Upper lobe of right lung (tissue), 1 donor: ENCODE data around the gene MTURN. TPM values are rescaled to one million over a fixed set of nuclear protein-coding genes. Genes with fewer than 3 reads are reported as not detected.

ENCODE experiments used
- ATAC-seq: fragments of 200-7000 bp; cut with Tn5 transposase; one replicate; pipeline ENCODE4 v1.9.1; 2020; ENCODE audit warnings: mild to moderate bottlenecking, moderate library complexity
- DNase-seq: peaks from one replicate; pipeline ENCODE4 v3.0.0-alpha.2; 2020
- H3K27ac ChIP-seq: fragments of 200-600 bp; one replicate; pipeline ENCODE4 v1.8.0; 2022
- H3K27me3 ChIP-seq: fragments of 200-600 bp; one replicate; pipeline ENCODE4 v1.8.0; 2022; ENCODE audit warnings: mild to moderate bottlenecking
- H3K36me3 ChIP-seq: fragments of 200-600 bp; one replicate; pipeline ENCODE4 v1.8.0; 2022
- H3K4me1 ChIP-seq: fragments of 200-600 bp; one replicate; pipeline ENCODE4 v1.8.0; 2022
- H3K4me3 ChIP-seq: fragments of 200-600 bp; one replicate; pipeline ENCODE4 v1.8.0; 2022; ENCODE audit warnings: mild to moderate bottlenecking
- H3K9me3 ChIP-seq: fragments of 200-600 bp; one replicate; pipeline ENCODE4 v1.8.0; 2022
- CTCF ChIP-seq: fragments of 200-600 bp; IDR thresholded peaks from one replicate; pipeline ENCODE4 v1.8.0; 2022; ENCODE audit warnings: antibody characterized with exemption
- intact Hi-C: fragments of 100-400 bp; cut with DNase I; formaldehyde crosslinking; loops from one replicate; pipeline ENCODE4 v1.11.0; 2022
- total RNA-seq: library from RNA; stranded (reverse); fragmentation: NEBNext Ultra II Directional; extraction: Animal tissue kit (Norgen Biotek cat#: 25700); gene quantifications from one replicate; pipeline ENCODE4 v1.2.1, GENCODE V29; 2021
- donor health status: DM: no; HTN: yes; CAD: no; lungs with severe emphysema.

MTURN gene
- total RNA-seq, 1 donor from 2014 or later = 31.3 TPM

GRCh38 chr7:30162622-30163124 lies 27.9 kb downstream of the MTURN start:
- intact Hi-C loops = no loop called here
- peaks cover 43% of the 10 kb centered on the region for H3K4me1 ChIP-seq

GRCh38 chr7:30163231-30163894 lies 28.6 kb downstream of the MTURN start:
- peak; percentile 62 for ATAC-seq
- no peaks in the 10 kb centered on the region for H3K27me3 ChIP-seq
- intact Hi-C loops = no loop called here
- peak overlapping the region; percentile 67 for H3K27ac ChIP-seq
- TF ChIP-seq CTCF = no peak
- no peak overlapping the region for H3K4me3 ChIP-seq
- no peaks in the 10 kb centered on the region for H3K9me3 ChIP-seq
- H3K36me3 ChIP-seq = no peaks in the 10 kb centered on the region
- peaks cover 43% of the 10 kb centered on the region for H3K4me1 ChIP-seq
- DNase-seq = no peak

More at GRCh38 chr7:30162622-30163124, 27.9 kb downstream of the MTURN start:
- Histone ChIP-seq H3K27ac (peak overlapping the region; percentile 67), H3K36me3 (no peaks in the 10 kb centered on the region), H3K27me3 (no peaks in the 10 kb centered on the region), H3K4me3 (no peak overlapping the region), H3K9me3 (no peaks in the 10 kb centered on the region)
- DNase-seq (no peak), ATAC-seq (no peak)
- TF ChIP-seq CTCF = no peak

- DNase-seq = no peak
- Histone ChIP-seq H3K27me3 (no peaks in the 10 kb centered on the region), H3K27ac (no peak overlapping the region), H3K9me3 (no peaks in the 10 kb centered on the region), H3K4me3 (no peak overlapping the region), H3K36me3 (no peaks in the 10 kb centered on the region), H3K4me1 (peaks cover 38% of the 10 kb centered on the region)
- ATAC-seq = peak; percentile 67
- TF ChIP-seq CTCF = peak; percentile 62
- intact Hi-C loops = no loop called here
Observed at GRCh38 chr7:30164567-30164966, 29.8 kb downstream of the MTURN start.

- no peak overlapping the region for H3K4me3 ChIP-seq
- intact Hi-C loops = no loop called here
- H3K27ac ChIP-seq = no peak overlapping the region
- H3K36me3 ChIP-seq = no peaks in the 10 kb centered on the region
- DNase-seq (no peak), ATAC-seq (peak; percentile 33)
- H3K27me3 ChIP-seq = no peaks in the 10 kb centered on the region
- H3K9me3 ChIP-seq = no peaks in the 10 kb centered on the region
- H3K4me1 ChIP-seq = peaks cover 32% of the 10 kb centered on the region
- no peak for TF ChIP-seq CTCF
Observed at GRCh38 chr7:30165590-30165989, 30.8 kb downstream of the MTURN start.

- ATAC-seq = peak; percentile 44
- H3K4me1 ChIP-seq = peaks cover 32% of the 10 kb centered on the region
- H3K27ac ChIP-seq = no peak overlapping the region
- DNase-seq = no peak
- H3K36me3 ChIP-seq = no peaks in the 10 kb centered on the region
- intact Hi-C loops = no loop called here
- H3K4me3 ChIP-seq = no peak overlapping the region
- no peaks in the 10 kb centered on the region for H3K27me3 ChIP-seq
- TF ChIP-seq CTCF = no peak
- H3K9me3 ChIP-seq = no peaks in the 10 kb centered on the region
Observed at GRCh38 chr7:30166155-30166840, 31.5 kb downstream of the MTURN start.
